Left ventricle myocardium inferior (tissue), 1 donor: ENCODE data around the gene SLC16A5. TPM values are rescaled to one million over a fixed set of nuclear protein-coding genes. Genes with fewer than 3 reads are reported as not detected.
"Not testable (repeated sequence)": the region's sequence is repeated elsewhere in the genome, so short reads cannot be mapped to it uniquely, and the experiment has no call there.

ENCODE experiments used
- DNase-seq: peaks from one replicate; pipeline ENCODE4 v3.0.0-alpha.2; 2020
- H3K27ac ChIP-seq: fragments of 200-600 bp; replicated peaks from 2 replicates; pipeline ENCODE4 v1.8.0; 2021
- H3K27me3 ChIP-seq: fragments of 200-600 bp; 2 replicates; pipeline ENCODE4 v1.8.0; 2021; ENCODE audit warnings: low read depth
- H3K36me3 ChIP-seq: fragments of 200-600 bp; 2 replicates; pipeline ENCODE4 v1.8.0; 2021
- H3K4me1 ChIP-seq: fragments of 200-600 bp; 2 replicates; pipeline ENCODE4 v1.8.0; 2021
- H3K4me3 ChIP-seq: fragments of 200-600 bp; 2 replicates; pipeline ENCODE4 v1.8.0; 2021; ENCODE audit warnings: mild to moderate bottlenecking, moderate library complexity
- H3K9me3 ChIP-seq: fragments of 200-600 bp; replicated peaks from 2 replicates; pipeline ENCODE4 v1.8.0; 2021
- intact Hi-C: fragments of 100-400 bp; cut with micrococcal nuclease; formaldehyde crosslinking; loops from one replicate; pipeline ENCODE4 v1.11.0; 2022
- total RNA-seq: library from RNA; stranded (reverse); fragmentation: NEBNext Ultra II Directional; extraction: Animal tissue kit (Norgen Biotek cat#: 25700); gene quantifications from one replicate; pipeline ENCODE4 v1.2.1, GENCODE V29; 2021
- TF ChIP-seq, protein P1 (sequence below): fragments of 200-600 bp; IDR thresholded peaks from 2 replicates; pipeline ENCODE4 v1.8.0; 2021; ENCODE audit warnings: antibody characterized with exemption, mild to moderate bottlenecking, borderline replicate concordance
- donor health status: DM: no; HTN: yes; CAD: no; lungs with severe emphysema.

The SLC16A5 gene
- total RNA-seq, 1 donor from 2014 or later: 8.4 TPM

- Histone ChIP-seq H3K27ac (no peak overlapping the region), H3K36me3 (peaks cover 39% of the 10 kb centered on the region), H3K27me3 (no peaks in the 10 kb centered on the region), H3K4me3 (no peak overlapping the region), H3K4me1 (no peaks in the 10 kb centered on the region), H3K9me3 (no peaks in the 10 kb centered on the region)
- intact Hi-C loops: no loop called here
- TF ChIP-seq, protein P1, sequence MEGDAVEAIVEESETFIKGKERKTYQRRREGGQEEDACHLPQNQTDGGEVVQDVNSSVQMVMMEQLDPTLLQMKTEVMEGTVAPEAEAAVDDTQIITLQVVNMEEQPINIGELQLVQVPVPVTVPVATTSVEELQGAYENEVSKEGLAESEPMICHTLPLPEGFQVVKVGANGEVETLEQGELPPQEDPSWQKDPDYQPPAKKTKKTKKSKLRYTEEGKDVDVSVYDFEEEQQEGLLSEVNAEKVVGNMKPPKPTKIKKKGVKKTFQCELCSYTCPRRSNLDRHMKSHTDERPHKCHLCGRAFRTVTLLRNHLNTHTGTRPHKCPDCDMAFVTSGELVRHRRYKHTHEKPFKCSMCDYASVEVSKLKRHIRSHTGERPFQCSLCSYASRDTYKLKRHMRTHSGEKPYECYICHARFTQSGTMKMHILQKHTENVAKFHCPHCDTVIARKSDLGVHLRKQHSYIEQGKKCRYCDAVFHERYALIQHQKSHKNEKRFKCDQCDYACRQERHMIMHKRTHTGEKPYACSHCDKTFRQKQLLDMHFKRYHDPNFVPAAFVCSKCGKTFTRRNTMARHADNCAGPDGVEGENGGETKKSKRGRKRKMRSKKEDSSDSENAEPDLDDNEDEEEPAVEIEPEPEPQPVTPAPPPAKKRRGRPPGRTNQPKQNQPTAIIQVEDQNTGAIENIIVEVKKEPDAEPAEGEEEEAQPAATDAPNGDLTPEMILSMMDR: no peak
- no peak for DNase-seq
These were observed 22.1 kb upstream of the SLC16A5 start for GRCh38 chr17:75065562-75066151.

- H3K4me3 ChIP-seq: no peak overlapping the region
- TF ChIP-seq, protein P1: no peak
These were observed 19.9 kb upstream of the SLC16A5 start for GRCh38 chr17:75067856-75068255.

GRCh38 chr17:75068750-75069149, 19.0 kb upstream of the SLC16A5 start:
- Histone ChIP-seq H3K9me3 (no peaks in the 10 kb centered on the region), H3K4me1 (peaks cover 13% of the 10 kb centered on the region), H3K27me3 (no peaks in the 10 kb centered on the region), H3K27ac (no peak overlapping the region), H3K36me3 (peaks cover 11% of the 10 kb centered on the region), H3K4me3 (no peak overlapping the region)
- DNase-seq: no peak
- TF ChIP-seq, protein P1: no peak
- intact Hi-C loops: no loop called here

More at GRCh38 chr17:75067856-75068255, 19.9 kb upstream of the SLC16A5 start:
- Histone ChIP-seq H3K9me3 (no peaks in the 10 kb centered on the region), H3K27ac (no peak overlapping the region), H3K4me1 (peaks cover 13% of the 10 kb centered on the region), H3K36me3 (peaks cover 20% of the 10 kb centered on the region), H3K27me3 (no peaks in the 10 kb centered on the region)
- no peak for DNase-seq
- intact Hi-C loops: no loop called here

- Histone ChIP-seq H3K4me1 (peaks cover 13% of the 10 kb centered on the region), H3K27ac (no peak overlapping the region), H3K9me3 (no peaks in the 10 kb centered on the region), H3K36me3 (peaks cover under 1% of the 10 kb centered on the region), H3K4me3 (no peak overlapping the region), H3K27me3 (no peaks in the 10 kb centered on the region)
- DNase-seq: no peak
- TF ChIP-seq, protein P1: peak; percentile 34
- intact Hi-C loops: no loop called here
These were observed 18.0 kb upstream of the SLC16A5 start for GRCh38 chr17:75069783-75070182.

- H3K4me3 ChIP-seq, H3K27me3 ChIP-seq, H3K9me3 ChIP-seq, intact Hi-C loops, H3K36me3 ChIP-seq, DNase-seq: not testable (repeated sequence)
- H3K4me1 ChIP-seq: peaks cover 13% of the 10 kb centered on the region
- peak overlapping the region; percentile 19 for H3K27ac ChIP-seq
These were observed 16.1 kb upstream of the SLC16A5 start for GRCh38 chr17:75071478-75072271.

GRCh38 chr17:75072909-75073308, 14.8 kb upstream of the SLC16A5 start:
- peaks cover 24% of the 10 kb centered on the region for H3K4me1 ChIP-seq
- H3K4me3 ChIP-seq, H3K27ac ChIP-seq, DNase-seq, intact Hi-C loops, H3K27me3 ChIP-seq, H3K9me3 ChIP-seq, H3K36me3 ChIP-seq: not testable (repeated sequence)
